Mesendoderm (in vitro differentiated cells): ENCODE results near the gene DNPEP.

ENCODE experiments used
- DNase-seq: peaks from one replicate; pipeline ENCODE4 v3.0.0; 2013
- H2AK5ac ChIP-seq: 2 replicates; pipeline ENCODE4 v1.6.1; 2013; ENCODE audit warnings: low read length, inconsistent platforms
- H2BK120ac ChIP-seq: 2 replicates; pipeline ENCODE4 v1.6.1; 2013; ENCODE audit warnings: low read depth, mild to moderate bottlenecking, low read length, moderate library complexity, mixed read lengths
- H2BK15ac ChIP-seq: replicated peaks from 2 replicates; pipeline ENCODE4 v1.6.1; 2013; ENCODE audit warnings: low read depth, mild to moderate bottlenecking, moderate library complexity
- H2BK5ac ChIP-seq: 2 replicates; pipeline ENCODE4 v1.6.1; 2013; ENCODE audit warnings: low read length, inconsistent platforms
- H3K18ac ChIP-seq: 2 replicates; pipeline ENCODE4 v1.6.1; 2013; ENCODE audit warnings: mild to moderate bottlenecking, low read length, mixed read lengths
- H3K23ac ChIP-seq: one replicate; pipeline ENCODE4 v1.6.1; 2013; ENCODE audit warnings: low read length
- H3K27ac ChIP-seq: 2 replicates; pipeline ENCODE4 v1.5.1; 2013; ENCODE audit warnings: low read depth, mild to moderate bottlenecking, inconsistent platforms, low read length, moderate library complexity
- H3K27me3 ChIP-seq: 2 replicates; pipeline ENCODE4 v1.6.1; 2013; ENCODE audit warnings: low read length, control low read depth, mild to moderate bottlenecking, inconsistent platforms; ENCODE audit not compliant: insufficient read depth, poor library complexity
- H3K36me3 ChIP-seq: 2 replicates; pipeline ENCODE4 v1.6.1; 2013; ENCODE audit warnings: low read length, inconsistent platforms; ENCODE audit not compliant: control insufficient read depth, insufficient read depth
- H3K4ac ChIP-seq: one replicate; pipeline ENCODE4 v1.6.1; 2013; ENCODE audit warnings: low read depth, mild to moderate bottlenecking, low read length, moderate library complexity
- H3K4me1 ChIP-seq: 2 replicates; pipeline ENCODE4 v1.6.1; 2013; ENCODE audit warnings: low read depth, low read length, inconsistent platforms; ENCODE audit not compliant: control insufficient read depth
- H3K4me2 ChIP-seq: 2 replicates; pipeline ENCODE4 v1.6.1; 2013; ENCODE audit warnings: low read length
- H3K4me3 ChIP-seq: 2 replicates; pipeline ENCODE4 v1.5.1; 2013; ENCODE audit warnings: mild to moderate bottlenecking, low read length
- H3K56ac ChIP-seq: one replicate; pipeline ENCODE4 v1.6.1; 2013; ENCODE audit warnings: low read length
- H3K79me1 ChIP-seq: 2 replicates; pipeline ENCODE4 v1.6.1; 2013; ENCODE audit warnings: low read length, inconsistent platforms
- H3K79me2 ChIP-seq: 2 replicates; pipeline ENCODE4 v1.6.1; 2013; ENCODE audit warnings: mild to moderate bottlenecking, low read length; ENCODE audit not compliant: control insufficient read depth, insufficient read depth
- H3K9ac ChIP-seq: 2 replicates; pipeline ENCODE4 v1.6.1; 2013; ENCODE audit warnings: low read length, inconsistent platforms
- H4K5ac ChIP-seq: one replicate; pipeline ENCODE4 v1.6.1; 2013; ENCODE audit warnings: low read length
- H4K8ac ChIP-seq: one replicate; pipeline ENCODE4 v1.6.1; 2013; ENCODE audit warnings: low read depth, mild to moderate bottlenecking, control low read depth, low read length, moderate library complexity
- WGBS: extraction: QIAGEN DNeasy Blood & Tissue Kit; methylation state at CpG from one replicate; pipeline ENCODE4 v1.1.7; 2013; ENCODE audit warnings: low lambda C conversion rate, missing lambda C conversion rate; ENCODE audit not compliant: insufficient coverage; ENCODE audit errors: extremely low coverage; 5-methylcytosine and 5-hydroxymethylcytosine counted together

DNPEP gene

GRCh38 chr2:219405958-219406860 lies 18.5 kb upstream of the DNPEP start:
- no peak overlapping the region for H3K4ac ChIP-seq
- no peak for DNase-seq
- no peak overlapping the region for H2BK120ac ChIP-seq
- H4K8ac ChIP-seq: no peak overlapping the region
- no peak overlapping the region for H2AK5ac ChIP-seq
- no peaks in the 10 kb centered on the region for H3K4me1 ChIP-seq
- no peaks in the 10 kb centered on the region for H3K36me3 ChIP-seq
- no peak overlapping the region for H3K9ac ChIP-seq
- WGBS: no CpG with 5 or more reads among the region's 7 CpGs
- no peak overlapping the region for H3K4me3 ChIP-seq
- no peak overlapping the region for H2BK5ac ChIP-seq
- H3K56ac ChIP-seq: no peak overlapping the region
- H2BK15ac ChIP-seq: no peak overlapping the region
- no peaks in the 10 kb centered on the region for H3K27me3 ChIP-seq
- no peak overlapping the region for H3K23ac ChIP-seq
- H3K79me2 ChIP-seq: no peaks in the 10 kb centered on the region
- H3K79me1 ChIP-seq: no peaks in the 10 kb centered on the region
- no peak overlapping the region for H3K27ac ChIP-seq
- H3K4me2 ChIP-seq: no peak overlapping the region
- H4K5ac ChIP-seq: no peak overlapping the region
- H3K18ac ChIP-seq: no peak overlapping the region

DNA sequence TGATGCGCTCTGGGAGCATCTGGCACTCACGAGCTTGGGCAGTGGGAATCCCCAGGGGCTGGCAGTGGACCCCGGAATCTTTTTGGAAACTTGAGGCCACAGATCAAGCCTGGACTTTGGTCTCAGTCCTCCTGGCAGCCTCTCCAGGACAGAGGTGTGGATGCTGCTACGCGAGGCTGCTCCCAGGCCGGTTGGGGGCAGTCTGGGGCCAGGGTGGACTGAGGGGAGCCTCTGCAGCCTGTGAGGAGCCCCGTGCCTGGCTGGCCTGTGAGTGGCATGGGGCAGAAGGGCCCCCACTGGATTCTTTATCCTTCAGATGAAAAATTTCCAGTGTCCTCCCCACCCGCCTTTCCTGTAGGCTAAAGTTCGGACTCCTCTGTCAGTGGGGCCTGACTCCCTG lies 17.7 kb upstream of the DNPEP start:
- Histone ChIP-seq H3K4me3 (no peak overlapping the region), H3K9ac (no peak overlapping the region), H3K27me3 (no peaks in the 10 kb centered on the region), H3K79me2 (no peaks in the 10 kb centered on the region), H3K18ac (no peak overlapping the region), H3K56ac (no peak overlapping the region), H2BK120ac (no peak overlapping the region), H3K36me3 (no peaks in the 10 kb centered on the region), H4K5ac (no peak overlapping the region), H3K23ac (no peak overlapping the region), H4K8ac (no peak overlapping the region), H2BK15ac (no peak overlapping the region), H2BK5ac (no peak overlapping the region), H3K27ac (no peak overlapping the region), H3K4ac (no peak overlapping the region), H3K4me1 (no peaks in the 10 kb centered on the region), H2AK5ac (no peak overlapping the region), H3K4me2 (no peak overlapping the region), H3K79me1 (no peaks in the 10 kb centered on the region)
- no CpG with 5 or more reads among the region's 9 CpGs for WGBS
- DNase-seq: peak; percentile 60

GRCh38 chr2:219404954-219405353 lies 17.2 kb upstream of the DNPEP start:
- H3K56ac ChIP-seq: no peak overlapping the region
- H3K23ac ChIP-seq: no peak overlapping the region
- no peak overlapping the region for H2BK120ac ChIP-seq
- H2BK15ac ChIP-seq: no peak overlapping the region
- H3K18ac ChIP-seq: no peak overlapping the region
- H4K8ac ChIP-seq: no peak overlapping the region
- H3K27ac ChIP-seq: no peak overlapping the region
- no peak overlapping the region for H4K5ac ChIP-seq
- no peak overlapping the region for H3K9ac ChIP-seq
- no peak overlapping the region for H2BK5ac ChIP-seq
- no peak overlapping the region for H3K4me3 ChIP-seq
- no peaks in the 10 kb centered on the region for H3K79me1 ChIP-seq
- no peaks in the 10 kb centered on the region for H3K36me3 ChIP-seq
- H3K27me3 ChIP-seq: no peaks in the 10 kb centered on the region
- no peak overlapping the region for H3K4me2 ChIP-seq
- no peak for DNase-seq
- H3K79me2 ChIP-seq: no peaks in the 10 kb centered on the region
- no peaks in the 10 kb centered on the region for H3K4me1 ChIP-seq
- H3K4ac ChIP-seq: peak overlapping the region; percentile 17
- no CpG with 5 or more reads among the region's 7 CpGs for WGBS
- H2AK5ac ChIP-seq: no peak overlapping the region

DNA sequence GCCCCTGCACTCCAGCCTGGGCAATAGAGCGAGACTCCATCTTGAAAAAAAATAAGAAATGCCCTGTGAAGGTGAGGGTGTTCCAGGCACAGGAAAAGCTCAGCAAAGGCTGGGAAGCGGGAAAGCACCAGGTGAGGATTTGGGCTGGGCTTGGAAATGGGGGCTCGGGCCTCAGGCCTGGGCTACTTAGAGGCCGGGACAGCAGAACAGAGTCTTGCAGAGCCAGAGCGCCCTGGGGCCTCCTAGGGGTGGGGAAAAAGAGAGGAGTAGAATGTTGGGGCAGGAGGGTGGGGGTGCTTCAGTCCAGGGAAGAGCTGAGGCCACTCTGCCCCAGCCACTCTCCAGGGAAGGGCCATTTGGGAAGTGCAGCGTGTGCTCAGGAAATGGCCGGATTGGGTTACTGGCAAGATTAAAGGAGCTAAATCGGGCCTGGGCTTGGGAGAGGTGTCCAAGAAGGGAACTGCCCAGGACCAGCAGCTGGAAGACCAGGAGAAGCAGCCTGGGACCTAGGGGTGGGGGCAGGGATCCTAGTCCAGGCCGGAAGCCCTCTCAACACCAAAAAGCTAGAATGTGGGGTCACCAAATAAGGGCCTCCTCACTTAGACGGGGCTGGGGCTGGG lies 16.7 kb upstream of the DNPEP start:
- no peak overlapping the region for H2BK5ac ChIP-seq
- peak overlapping the region; percentile 12 for H3K56ac ChIP-seq
- no peaks in the 10 kb centered on the region for H3K36me3 ChIP-seq
- no CpG with 5 or more reads among the region's 10 CpGs for WGBS
- no peaks in the 10 kb centered on the region for H3K79me1 ChIP-seq
- no peak overlapping the region for H3K4me3 ChIP-seq
- no peak overlapping the region for H2BK120ac ChIP-seq
- no peak overlapping the region for H2BK15ac ChIP-seq
- no peak overlapping the region for H3K4me2 ChIP-seq
- H3K27me3 ChIP-seq: no peaks in the 10 kb centered on the region
- H3K79me2 ChIP-seq: no peaks in the 10 kb centered on the region
- no peak overlapping the region for H3K27ac ChIP-seq
- no peak overlapping the region for H4K5ac ChIP-seq
- H4K8ac ChIP-seq: no peak overlapping the region
- H3K18ac ChIP-seq: no peak overlapping the region
- no peak overlapping the region for H3K23ac ChIP-seq
- H2AK5ac ChIP-seq: no peak overlapping the region
- no peaks in the 10 kb centered on the region for H3K4me1 ChIP-seq
- DNase-seq: no peak
- no peak overlapping the region for H3K9ac ChIP-seq
- no peak overlapping the region for H3K4ac ChIP-seq

- no peak overlapping the region for H3K4me2 ChIP-seq
- no peaks in the 10 kb centered on the region for H3K4me1 ChIP-seq
- no peak overlapping the region for H2BK120ac ChIP-seq
- H2AK5ac ChIP-seq: no peak overlapping the region
- H2BK15ac ChIP-seq: no peak overlapping the region
- no peaks in the 10 kb centered on the region for H3K27me3 ChIP-seq
- no peak for DNase-seq
- no CpG with 5 or more reads among the region's 9 CpGs for WGBS
- no peak overlapping the region for H3K4ac ChIP-seq
- no peak overlapping the region for H2BK5ac ChIP-seq
- no peak overlapping the region for H3K23ac ChIP-seq
- no peak overlapping the region for H4K8ac ChIP-seq
- H3K36me3 ChIP-seq: no peaks in the 10 kb centered on the region
- H3K4me3 ChIP-seq: no peak overlapping the region
- H3K79me2 ChIP-seq: no peaks in the 10 kb centered on the region
- no peaks in the 10 kb centered on the region for H3K79me1 ChIP-seq
- H3K56ac ChIP-seq: no peak overlapping the region
- no peak overlapping the region for H3K9ac ChIP-seq
- H3K18ac ChIP-seq: no peak overlapping the region
- no peak overlapping the region for H3K27ac ChIP-seq
- H4K5ac ChIP-seq: no peak overlapping the region
Observed at GRCh38 chr2:219403861-219404260, 16.1 kb upstream of the DNPEP start.
